AG09319 (cell line): ENCODE data around the gene LDAH.

Experiments
- DNase-seq: peaks from one replicate; pipeline ENCODE4 v3.0.0-alpha.2; 2010; ENCODE audit warnings: low read depth; ENCODE audit errors: extremely low read depth
- CTCF ChIP-seq: IDR thresholded peaks from 2 replicates; pipeline ENCODE4 v1.5.1; 2011; ENCODE audit warnings: low read depth, mild to moderate bottlenecking, inconsistent platforms, low read length, moderate library complexity

Gene LDAH

GRCh38 chr2:20691076-20691734 lies 131.7 kb downstream of the LDAH start:
- no peak for DNase-seq

GRCh38 chr2:20689428-20690264 lies 133.3 kb downstream of the LDAH start:
- no peak for DNase-seq
- no peak for TF ChIP-seq CTCF

More at GRCh38 chr2:20691076-20691734, 131.7 kb downstream of the LDAH start:
- no peak for TF ChIP-seq CTCF

GRCh38 chr2:20687260-20687832 lies 135.6 kb downstream of the LDAH start:
- no peak for TF ChIP-seq CTCF
- no peak for DNase-seq

GRCh38 chr2:20684581-20685063 lies 138.3 kb downstream of the LDAH start:
- TF ChIP-seq CTCF, result no peak
- no peak for DNase-seq

- no peak for DNase-seq
- TF ChIP-seq CTCF, result peak; percentile 60
Observed at GRCh38 chr2:20682167-20682920, 140.6 kb downstream of the LDAH start.

GRCh38 chr2:20680744-20681375 lies 142.0 kb downstream of the LDAH start:
- no peak for TF ChIP-seq CTCF
- no peak for DNase-seq
